CD4-positive, alpha-beta T cell treated with Interleukin-15 for 1 hour (primary cell): ENCODE measurements around the gene PTPRD.
"Not testable (repeated sequence)": the region's sequence is repeated elsewhere in the genome, so short reads cannot be mapped to it uniquely, and the experiment has no call there.

Experiments used
- DNase-seq: peaks from one replicate; pipeline ENCODE4 v3.0.0-alpha.2; 2020

Gene PTPRD

GRCh38 chr9:9099646-9100045 lies 1513.2 kb downstream of the PTPRD start:
- DNase-seq: no peak

GRCh38 chr9:9097254-9097653 lies 1515.5 kb downstream of the PTPRD start:
- DNase-seq: not testable (repeated sequence)

- DNase-seq: no peak
These were observed 1521.4 kb downstream of the PTPRD start for GRCh38 chr9:9091387-9091786.

DNA sequence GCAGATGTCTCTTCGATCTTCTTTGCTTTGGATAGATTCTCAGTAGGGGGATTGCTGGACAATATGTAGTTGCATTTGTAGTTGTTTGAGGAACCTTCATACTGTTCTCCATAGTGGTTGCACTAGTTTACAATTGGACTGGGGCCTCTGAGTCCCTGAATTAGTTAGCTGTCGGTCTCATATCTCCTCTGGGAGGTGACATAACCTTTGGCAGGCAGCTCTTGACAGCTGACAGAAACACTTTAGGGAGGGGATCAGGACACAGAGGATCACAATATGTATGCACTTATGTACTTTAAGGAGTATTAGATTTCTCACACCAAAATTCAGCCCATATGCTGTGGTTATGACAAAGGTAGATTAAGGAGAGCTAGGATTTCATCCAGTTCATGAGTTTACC lies 1533.3 kb downstream of the PTPRD start:
- DNase-seq: no peak

DNA sequence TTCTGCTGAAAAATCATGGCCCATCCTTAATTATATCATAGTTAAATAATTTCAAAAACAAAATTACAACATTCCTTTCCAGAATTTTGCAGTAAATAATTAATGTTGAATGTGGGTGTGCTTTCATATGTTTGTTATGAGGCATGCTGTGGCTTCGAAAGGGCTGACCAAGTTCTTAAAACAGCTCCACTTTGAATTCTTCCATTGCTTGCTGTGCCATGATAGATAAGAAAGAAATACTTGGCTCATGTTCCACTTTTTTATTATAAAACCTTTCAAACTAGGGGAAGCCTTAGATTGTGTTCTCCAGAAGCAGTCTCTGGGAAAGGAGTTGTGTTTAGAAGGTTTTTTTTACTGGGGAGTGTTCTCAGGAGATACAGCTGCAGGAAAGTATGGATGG lies 1534.5 kb downstream of the PTPRD start:
- DNase-seq: no peak

DNA sequence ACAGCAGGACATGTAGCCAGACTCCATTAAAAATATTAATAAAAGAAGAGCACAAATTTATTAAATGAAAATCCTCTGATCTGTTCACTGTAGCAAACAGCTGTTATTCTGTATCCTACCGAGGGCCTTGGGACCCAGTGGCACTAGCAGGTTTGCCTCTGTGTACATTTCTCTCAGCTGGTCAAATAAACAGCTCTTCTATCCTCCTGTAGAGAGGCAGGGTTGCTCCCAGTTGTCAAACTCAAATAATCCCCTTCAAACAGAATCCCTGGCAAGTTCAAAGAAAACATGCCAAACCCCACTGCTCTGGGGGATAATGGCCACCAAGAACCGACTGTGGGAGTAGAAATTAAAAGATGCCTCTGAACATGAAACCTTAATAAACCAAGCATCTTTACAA lies 1551.2 kb downstream of the PTPRD start:
- DNase-seq: no peak

DNA sequence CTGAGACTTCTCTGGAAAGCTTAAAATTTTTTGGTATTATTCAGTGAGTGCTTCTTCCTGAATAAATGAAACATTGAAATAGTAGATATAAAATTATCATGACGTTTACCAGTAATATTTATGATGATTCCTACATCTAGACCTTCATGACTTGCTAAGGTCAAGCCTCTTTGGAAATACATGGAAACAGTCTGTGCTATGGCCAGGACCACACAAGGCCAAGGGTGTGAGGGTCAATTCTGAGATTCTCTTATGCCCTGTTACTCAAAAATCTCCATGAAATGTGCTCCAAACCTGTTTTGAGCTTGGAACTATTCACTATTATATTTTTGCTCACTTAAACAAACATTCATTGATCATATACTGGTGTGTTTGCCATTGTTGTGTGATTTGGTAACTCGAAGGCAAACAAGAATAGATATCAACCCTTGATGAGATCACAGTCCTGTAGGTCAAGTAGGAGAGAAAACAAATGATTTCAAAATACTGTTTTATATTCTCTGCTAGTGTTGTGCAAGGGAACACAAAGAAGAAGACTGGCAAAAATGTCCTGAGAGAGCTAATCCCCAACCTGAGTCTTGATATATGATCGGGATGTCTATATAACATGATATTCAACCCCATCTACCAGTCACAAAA lies 1558.3 kb downstream of the PTPRD start:
- no peak for DNase-seq

GRCh38 chr9:9045572-9045971 lies 1567.2 kb downstream of the PTPRD start:
- DNase-seq: no peak

- no peak for DNase-seq
These were observed 1567.7 kb downstream of the PTPRD start for GRCh38 chr9:9045072-9045471.

GRCh38 chr9:9043788-9044187 lies 1569.0 kb downstream of the PTPRD start:
- not testable (repeated sequence) for DNase-seq

- no peak for DNase-seq
These were observed 1571.0 kb downstream of the PTPRD start for GRCh38 chr9:9041756-9042155.

GRCh38 chr9:9033022-9033421 lies 1579.8 kb downstream of the PTPRD start:
- no peak for DNase-seq

DNA sequence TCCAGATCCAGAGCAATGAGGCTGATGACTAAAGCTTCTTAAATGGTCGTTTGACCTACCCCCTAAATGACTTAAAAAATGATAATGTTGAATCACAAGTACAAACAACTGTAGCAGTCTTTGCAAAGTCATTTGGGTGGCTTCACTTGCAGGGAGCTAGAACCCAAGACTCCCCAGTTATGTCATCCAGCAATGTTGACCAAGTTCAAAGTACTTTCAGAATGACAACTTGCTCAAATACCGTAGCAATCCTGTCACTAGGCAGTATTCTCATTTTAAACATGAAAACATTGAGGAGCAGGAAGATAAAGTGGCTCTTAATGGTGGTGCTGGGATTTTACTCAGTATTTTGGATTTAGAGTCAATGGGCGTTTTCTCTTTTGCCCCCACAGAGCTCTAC lies 1596.2 kb downstream of the PTPRD start:
- DNase-seq: no peak

DNA sequence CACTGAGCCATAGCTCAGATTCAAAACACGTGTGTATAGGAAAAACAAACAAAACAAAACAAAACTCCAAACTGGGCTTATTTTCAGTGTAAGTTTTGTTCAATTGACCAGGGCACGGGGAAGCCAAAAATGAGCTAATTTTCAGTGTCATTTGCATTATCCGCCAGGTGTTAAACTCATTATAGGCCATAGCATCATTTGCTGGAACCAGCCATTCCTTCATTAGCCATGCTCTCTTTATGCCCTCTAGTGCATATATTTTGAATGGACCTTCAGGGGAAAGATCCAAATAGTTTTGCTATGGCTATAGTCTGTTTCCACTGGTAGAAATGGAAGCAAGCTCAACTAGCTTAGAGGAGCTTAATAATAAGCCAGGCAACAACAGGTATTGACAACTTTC lies 1608.0 kb downstream of the PTPRD start:
- no peak for DNase-seq

DNA sequence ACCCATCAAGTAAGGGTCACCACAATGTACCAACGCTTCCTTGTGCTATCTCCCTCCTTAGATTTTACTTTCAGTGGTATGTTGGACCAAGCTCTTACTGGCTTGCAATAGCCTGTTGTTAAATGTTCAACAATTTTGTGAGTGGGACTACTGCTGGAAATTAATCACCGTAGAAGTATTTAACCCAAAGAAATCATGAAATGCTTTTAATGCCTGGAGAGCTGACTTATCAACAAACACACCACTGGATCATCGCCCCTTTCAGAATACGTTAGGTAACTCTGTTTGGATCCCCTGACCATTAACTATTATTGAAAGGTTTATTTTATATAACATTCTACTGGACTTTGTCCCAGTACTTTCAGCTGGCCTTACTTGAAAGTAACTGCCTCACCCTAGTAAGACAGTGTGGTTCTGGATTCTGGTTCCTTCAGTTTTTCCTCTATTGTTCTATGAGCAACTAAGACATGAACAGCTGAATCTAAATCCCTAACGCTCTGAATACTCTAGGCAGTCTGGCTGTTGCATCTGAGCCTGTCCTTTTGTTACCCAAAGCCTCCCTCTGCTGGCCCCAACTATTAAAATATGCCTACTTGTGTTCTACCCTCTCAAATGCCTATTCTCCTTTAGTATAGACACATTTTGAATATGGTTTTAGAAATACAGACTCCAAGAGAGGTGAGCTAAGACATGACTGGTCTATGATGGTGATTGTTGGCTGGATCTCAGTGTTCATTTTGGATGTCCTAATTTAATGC lies 1609.8 kb downstream of the PTPRD start:
- DNase-seq: no peak

- DNase-seq: no peak
These were observed 1632.2 kb downstream of the PTPRD start for GRCh38 chr9:8980496-8981013.

DNA sequence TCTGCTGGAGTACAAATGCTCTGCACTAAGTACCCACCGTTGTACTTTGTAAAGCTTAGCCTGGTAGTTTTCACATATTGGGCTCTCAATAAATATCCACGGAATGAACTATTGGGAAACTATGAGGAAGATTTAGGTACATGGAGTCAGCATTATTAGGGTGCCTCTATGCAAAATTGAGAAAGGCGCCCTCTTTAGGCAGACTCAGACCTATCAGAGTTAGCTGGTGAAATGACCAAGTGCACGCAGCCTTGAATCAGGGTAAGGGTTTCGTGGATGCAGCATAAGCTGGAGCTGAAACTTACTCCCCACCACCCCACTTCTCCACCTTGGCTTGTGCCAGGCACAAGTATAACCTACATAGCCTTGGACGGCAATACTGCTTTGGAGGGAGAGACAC lies 1634.5 kb downstream of the PTPRD start:
- DNase-seq: no peak

DNA sequence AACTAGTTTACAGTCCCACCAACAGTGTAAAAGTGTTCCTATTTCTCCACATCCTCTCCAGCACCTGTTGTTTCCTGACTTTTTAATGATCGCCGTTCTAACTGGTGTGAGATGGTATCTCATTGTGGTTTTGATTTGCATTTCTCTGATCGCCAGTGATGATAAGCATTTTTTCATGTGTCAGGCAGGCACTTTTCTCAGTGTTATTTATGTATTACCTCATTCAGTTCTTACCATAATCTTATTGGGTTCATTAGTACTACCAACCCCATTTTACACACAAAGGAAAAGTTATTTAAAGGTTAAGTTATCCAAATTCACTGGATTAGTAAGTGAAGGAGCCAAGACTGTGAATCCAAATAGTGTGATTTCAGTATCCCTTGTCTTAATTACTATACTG lies 1644.5 kb downstream of the PTPRD start:
- not testable (repeated sequence) for DNase-seq

GRCh38 chr9:8963885-8964284 lies 1648.9 kb downstream of the PTPRD start:
- DNase-seq: no peak

DNA sequence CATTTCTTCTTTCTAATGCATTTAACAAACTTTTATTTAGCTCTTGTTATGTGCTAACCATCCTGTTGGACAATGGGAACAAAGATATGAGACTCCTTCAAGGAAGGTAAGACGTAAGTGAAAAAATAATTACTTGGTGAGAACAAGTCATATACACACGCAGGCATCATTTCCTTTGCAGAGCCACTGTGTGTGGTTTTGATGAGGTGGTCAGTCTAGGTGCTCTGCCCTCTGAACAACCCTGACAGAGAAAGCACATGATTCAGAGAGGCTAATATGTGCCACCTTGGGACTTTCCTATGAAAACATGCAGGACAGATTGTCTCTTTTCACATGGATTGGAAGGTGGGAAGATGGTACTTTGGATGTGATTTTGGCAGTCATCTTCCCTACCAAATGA lies 1650.7 kb downstream of the PTPRD start:
- no peak for DNase-seq

- DNase-seq: no peak
These were observed 1651.5 kb downstream of the PTPRD start for GRCh38 chr9:8961186-8961851.

DNA sequence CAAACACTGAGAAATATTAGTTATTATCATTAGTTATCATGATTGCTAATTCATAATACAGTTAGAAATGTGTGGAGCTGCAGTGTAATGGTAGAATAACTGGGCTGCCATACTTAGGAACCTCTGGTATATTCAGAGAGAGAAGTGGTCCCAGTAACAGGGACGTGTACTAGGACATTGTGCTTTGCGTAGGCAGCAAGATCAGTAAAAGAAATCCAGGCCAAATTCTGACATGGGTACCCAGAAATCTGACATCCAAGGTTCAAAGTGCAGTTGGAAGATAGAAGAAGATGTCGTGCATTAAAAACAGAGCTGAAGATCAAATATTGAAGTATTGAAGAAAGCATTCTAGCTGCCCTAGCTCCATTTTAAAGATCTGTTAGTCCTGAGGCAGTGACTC lies 1652.5 kb downstream of the PTPRD start:
- no peak for DNase-seq

DNA sequence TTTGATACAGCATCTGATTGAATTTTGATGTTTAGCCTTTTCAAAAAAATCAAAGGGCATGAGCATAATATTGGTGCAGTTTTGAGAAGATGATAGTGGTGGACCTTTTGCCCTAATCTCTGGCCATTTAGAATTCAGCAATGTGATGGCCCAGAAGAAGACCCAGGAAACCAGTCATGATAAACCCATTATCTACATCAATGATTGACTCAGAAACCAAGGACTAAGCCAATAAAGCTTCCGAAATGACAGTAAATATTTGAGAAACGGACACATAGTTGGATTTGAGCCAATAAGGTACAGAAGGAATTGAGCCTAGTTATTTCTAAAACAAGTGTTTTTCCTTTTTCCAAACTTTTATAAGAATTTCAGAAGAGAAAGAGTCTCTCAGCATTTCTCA lies 1654.4 kb downstream of the PTPRD start:
- no peak for DNase-seq

- DNase-seq: no peak
These were observed 1657.5 kb downstream of the PTPRD start for GRCh38 chr9:8955315-8955714.
